EH (cell line): ENCODE results near the gene C9orf50.
A peak's percentile ranks its signal among the peaks of the same experiment; 100 is the strongest.
"Not testable (repeated sequence)": the region's sequence is repeated elsewhere in the genome, so short reads cannot be mapped to it uniquely, and the experiment has no call there.

Experiments used
- DNase-seq: peaks from one replicate; pipeline ENCODE4 v3.0.0-alpha.2; 2015; ENCODE audit warnings: low read depth

C9orf50 gene

GRCh38 chr9:129610473-129611306 is 10.2 kb downstream of the C9orf50 start:
- DNase-seq, result peak; percentile 70

- DNase-seq, result no peak
These were observed 10.8 kb downstream of the C9orf50 start for GRCh38 chr9:129610213-129610472.

GRCh38 chr9:129609486-129610212 is 11.3 kb downstream of the C9orf50 start:
- DNase-seq, result peak; percentile 54

GRCh38 chr9:129608561-129609481 is 12.1 kb downstream of the C9orf50 start:
- DNase-seq, result no peak

- DNase-seq, result no peak
These were observed 13.9 kb downstream of the C9orf50 start for GRCh38 chr9:129607027-129607387.

- no peak for DNase-seq
These were observed 14.5 kb downstream of the C9orf50 start for GRCh38 chr9:129606161-129607026.

GRCh38 chr9:129604766-129605163 is 16.1 kb downstream of the C9orf50 start:
- no peak for DNase-seq

DNA sequence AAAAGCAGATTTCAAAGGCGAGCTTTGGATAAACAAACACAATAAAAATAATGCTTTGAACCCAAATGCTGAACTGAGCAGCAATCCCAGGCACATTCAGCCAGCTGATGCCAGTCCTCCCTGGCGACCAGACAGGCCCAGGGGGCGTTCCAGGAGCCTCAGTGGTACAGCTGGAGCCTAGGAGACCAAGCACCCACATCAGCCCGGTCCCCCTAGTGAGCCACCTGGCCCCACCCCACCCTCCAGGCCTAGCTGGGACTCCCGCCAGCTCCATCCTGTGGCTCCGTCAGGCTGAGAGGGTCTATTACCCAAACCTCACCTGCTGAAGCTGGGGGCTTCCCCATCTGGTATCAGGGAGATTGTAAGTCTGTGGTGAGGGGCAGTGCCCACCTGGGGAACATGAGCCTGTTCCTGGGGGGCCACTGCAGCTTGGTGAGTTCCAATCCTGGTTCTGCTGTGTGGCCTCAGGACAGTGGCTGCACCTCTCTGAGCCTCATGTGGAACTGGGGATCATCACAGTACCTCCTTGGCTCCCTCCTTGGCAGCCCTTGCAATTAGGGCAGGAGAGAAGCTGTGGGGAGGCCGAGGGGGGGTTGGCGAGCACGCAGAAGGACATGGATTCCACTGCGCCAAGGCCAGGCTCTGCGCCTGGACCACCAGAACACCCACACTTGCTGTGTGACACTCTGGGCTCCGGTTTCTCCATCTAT is 16.7 kb downstream of the C9orf50 start:
- DNase-seq, result no peak

DNA sequence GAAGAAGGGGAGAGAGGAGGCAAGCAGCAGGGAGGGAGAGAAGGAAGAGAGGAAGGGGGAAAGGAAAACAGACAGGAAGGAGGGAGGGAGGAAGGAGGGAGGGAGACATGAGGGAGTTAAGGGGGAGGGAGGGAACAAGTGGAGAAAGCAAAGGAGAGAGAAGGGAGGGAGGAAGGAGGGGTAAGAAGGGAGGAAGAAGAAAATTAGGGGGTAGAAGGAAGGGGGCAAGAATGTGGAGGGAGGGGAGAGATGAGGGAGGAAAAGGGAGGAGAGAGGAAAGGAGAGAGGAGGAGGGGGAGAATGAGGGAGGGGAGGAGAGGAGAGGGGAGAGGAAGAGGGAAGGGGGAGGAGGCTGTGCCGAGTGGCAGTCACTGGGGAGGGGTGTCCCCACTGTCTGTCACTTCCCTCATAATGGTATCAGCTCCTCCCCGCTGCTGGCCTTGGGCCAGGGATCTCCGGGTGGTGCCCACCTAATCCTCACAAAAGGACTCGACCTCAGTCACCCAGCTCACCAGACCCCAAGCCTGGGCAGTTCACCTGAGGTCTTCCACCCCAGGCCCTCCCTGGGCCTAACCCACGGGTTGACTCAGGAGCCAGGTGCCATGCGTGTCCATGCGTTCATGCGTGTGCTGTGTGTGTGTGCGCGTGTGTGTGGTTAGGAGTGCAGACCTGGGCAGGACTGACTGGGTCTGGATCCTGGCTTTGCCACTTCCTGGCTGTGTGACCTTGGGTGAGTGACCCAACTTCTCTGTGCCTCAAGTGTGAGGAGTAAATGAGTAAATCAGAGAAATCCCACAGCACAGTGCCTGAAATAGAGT is 18.1 kb downstream of the C9orf50 start:
- peak; percentile 35 for DNase-seq

DNA sequence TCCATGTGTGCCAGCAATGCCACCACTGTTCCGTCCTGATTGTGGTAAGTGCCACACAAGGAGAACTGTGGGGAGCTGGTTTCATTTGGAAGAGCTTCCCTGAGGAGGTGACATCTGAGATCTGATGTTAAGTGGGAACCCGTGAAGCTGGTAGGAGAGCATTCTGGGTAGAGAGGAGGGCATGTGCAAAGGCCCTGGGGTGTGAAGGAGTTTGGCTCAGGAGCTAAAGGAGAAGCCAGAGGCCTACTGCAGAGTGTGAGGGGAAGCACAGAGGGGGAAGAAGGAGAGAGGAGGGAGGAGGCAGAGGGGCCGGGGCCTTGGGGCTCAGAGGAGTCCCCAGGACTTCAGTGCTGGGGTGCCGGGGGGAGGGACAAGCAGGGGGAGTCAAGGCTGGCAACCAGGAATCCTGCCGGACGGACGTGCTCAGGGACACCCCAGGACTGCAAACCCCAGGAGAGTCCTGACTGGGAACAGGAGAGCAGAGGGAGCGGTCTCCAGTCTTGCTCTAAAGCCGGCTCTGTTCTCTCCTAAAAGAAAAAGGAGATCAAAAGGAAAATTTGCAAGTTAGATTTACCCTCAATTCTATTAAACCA is 19.7 kb downstream of the C9orf50 start:
- no peak for DNase-seq

GRCh38 chr9:129598089-129598596 is 22.8 kb downstream of the C9orf50 start:
- DNase-seq, result no peak

GRCh38 chr9:129597355-129598088 is 23.4 kb downstream of the C9orf50 start:
- DNase-seq, result peak; percentile 71

DNA sequence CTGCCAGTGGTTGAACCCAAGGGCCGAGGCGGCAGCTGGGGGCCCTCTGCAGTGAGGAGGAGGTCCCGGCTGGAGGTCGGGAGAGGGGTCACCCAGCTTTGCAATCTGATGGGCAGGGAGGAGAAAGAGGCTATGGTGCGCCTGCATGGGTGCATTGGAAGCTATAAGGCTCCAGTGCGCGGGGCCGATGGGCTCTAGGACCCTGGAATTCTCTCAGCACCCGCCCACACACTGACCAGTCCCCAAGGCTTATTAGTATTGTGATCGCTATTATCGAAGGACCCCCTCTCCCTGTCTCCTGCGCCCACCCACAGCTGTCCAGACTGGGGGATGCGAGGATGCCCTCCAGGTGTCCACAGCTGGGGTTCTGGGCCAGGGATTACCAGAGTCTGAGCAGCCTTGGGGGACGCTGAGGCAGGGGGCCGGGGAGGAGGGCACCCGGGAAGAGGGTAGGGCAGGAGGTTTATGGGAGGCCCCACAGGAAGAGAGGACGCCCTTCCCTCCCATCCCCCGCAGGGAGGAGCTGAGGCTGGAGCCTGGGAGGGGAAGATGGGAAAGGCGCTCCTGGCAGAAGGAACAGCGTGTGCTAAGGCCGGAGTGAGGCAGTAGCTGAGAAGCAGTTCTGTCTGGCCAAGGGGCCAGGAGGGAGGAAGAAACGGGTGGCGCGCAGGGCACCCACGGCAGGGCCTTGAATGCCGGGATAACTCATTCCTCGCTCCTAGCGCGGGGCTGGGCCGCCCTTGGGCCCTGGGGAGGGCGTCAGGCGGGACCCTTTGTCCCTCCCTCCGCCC is 24.2 kb downstream of the C9orf50 start:
- DNase-seq, result peak; percentile 89

DNA sequence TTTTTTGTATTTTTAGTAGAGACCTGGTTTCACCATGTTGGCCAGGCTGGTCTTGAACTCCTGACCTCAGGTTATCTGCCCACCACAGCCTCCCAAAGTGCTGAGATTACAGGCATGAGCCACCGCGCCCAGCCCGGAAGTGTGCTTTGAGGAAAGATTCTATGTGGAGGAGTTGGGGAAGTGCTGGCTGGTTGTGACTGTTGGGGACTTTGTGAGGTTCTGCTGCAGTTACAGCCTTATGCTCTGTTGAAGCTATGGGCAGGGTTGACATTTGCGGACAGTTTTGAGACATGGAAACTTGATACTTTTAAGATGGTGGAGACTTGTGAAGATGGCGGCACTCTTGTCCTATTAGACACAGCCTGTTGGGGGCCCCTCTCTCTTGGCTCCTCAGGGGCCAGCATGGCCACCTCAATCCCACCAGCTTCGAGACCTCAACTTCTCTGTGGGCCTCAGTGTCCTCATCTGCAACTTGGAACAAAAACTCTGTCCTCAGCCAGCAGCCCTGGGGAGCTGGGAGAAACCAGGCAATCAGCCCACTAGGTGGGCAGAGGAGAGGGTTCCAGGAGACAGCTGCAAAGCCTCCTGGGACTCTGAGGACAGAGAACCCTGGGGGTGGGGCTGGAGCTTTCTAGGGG is 24.9 kb downstream of the C9orf50 start:
- no peak for DNase-seq

DNA sequence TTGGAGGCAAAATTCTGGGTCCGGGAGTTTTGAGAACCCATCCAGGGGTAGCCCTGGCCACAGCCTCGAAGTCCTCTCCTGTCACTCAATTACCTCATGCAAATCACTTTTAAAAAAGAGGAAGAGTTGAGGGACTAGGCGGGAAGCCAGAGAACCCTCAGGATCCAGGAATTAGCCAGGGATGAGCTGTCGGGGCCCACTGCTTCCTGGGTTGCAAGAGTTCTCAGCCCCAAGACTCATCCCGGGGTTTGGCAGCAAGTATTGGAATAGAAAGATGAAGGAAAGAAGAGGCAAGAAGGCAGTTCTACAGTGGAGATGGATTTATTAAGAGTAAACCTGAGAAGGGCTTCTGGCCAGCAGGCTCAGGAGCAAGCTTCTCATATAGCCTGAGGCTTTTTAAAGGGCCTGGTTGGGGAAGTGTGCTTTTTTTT is 25.6 kb downstream of the C9orf50 start:
- DNase-seq, result peak; percentile 76

DNA sequence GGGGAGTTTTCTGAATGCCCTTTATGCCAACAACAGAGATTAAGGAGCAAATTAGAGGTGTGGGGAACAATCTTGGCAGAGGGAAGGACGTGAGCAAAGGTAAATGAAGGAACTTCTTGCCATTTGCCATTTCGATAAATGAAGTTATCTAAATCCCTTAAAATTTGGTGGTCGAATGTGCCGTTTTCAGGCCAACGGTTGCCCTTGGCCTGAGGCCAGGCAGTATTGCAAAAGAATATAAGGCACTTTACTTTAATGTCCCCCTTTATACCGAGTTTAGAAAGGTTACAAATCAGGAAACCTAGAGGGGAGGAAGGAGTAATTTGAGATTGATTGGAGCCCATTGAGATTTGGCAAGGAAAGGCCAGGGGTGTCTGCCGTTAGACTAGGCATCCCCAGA is 26.3 kb downstream of the C9orf50 start:
- no peak for DNase-seq

DNA sequence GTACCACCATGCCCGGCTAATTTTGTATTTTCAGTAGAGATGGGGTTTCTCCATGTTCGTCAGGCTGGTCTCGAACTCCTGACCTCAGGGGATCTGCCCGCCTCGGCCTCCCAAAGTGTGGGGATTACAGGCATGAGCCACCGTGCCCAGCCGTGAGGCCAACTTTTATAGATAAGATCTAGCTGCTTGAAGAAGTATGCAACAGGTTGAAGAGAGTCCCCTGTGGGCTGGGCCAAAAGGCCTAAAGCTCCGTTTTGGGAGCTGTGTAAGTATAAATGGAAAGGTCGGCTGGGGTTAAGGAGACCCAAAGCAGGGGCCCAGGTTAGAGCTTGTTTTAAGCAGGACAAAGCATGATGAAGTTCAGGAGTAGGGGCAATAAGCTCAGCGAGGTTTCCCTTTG is 28.1 kb downstream of the C9orf50 start:
- DNase-seq, result not testable (repeated sequence)
